ENCODE measurements around the gene IHH.

The IHH gene

GRCh38 chr2:219018286-219018685, 42.4 kb downstream of the IHH start:
- DNase-seq: no peak

- DNase-seq: no peak
Measured at GRCh38 chr2:219017201-219017931, 43.4 kb downstream of the IHH start.

GRCh38 chr2:219016721-219017120, 44.0 kb downstream of the IHH start:
- DNase-seq: no peak

GRCh38 chr2:219010873-219011272, 49.8 kb downstream of the IHH start:
- no peak for DNase-seq

- peak; percentile 42 for DNase-seq
Measured at GRCh38 chr2:219010162-219010756, 50.5 kb downstream of the IHH start.

- no peak for DNase-seq
Measured at GRCh38 chr2:219009294-219009693, 51.4 kb downstream of the IHH start.

Data from hematopoietic multipotent progenitor cell treated with erythropoietin and hydrocortisone succinate and interleukin-3 and kit ligand, for 6 days (in vitro differentiated cells).